Measurements from ENCODE around the gene ZSCAN5B.

The ZSCAN5B gene

DNA sequence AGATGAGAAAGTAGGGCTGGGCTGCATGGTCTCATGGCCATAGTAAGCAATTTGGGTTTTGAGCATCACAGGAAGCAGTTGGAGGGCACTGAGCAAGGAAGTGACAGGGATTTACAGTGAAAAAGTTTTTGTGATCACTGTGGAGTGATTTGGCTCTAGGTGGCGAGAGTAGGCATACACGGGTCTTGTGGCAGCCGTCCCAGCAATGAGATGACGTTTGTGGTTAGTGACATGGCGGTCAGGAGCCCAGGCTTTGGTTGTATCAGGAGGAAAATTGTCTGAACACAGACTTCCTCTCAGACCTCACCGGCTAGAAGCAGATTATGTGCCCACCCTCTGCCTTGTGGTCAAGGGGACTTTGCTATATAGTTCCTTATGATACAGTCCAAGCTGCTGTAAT is 53.2 kb downstream of the ZSCAN5B start:
- H3K27ac ChIP-seq, result no peak overlapping the region
- TF ChIP-seq CTCF (conservative IDR thresholded peaks at IDR 0.05) (no peak), ZFX (IDR thresholded peaks at IDR 0.05) (no peak)

- H3K27ac ChIP-seq, result peak overlapping the region; percentile 93
- no peak for TF ChIP-seq ZFX (IDR thresholded peaks at IDR 0.05)
- no peak for TF ChIP-seq CTCF (conservative IDR thresholded peaks at IDR 0.05)
Measured at GRCh38 chr19:56142897-56143434, 54.6 kb downstream of the ZSCAN5B start.

GRCh38 chr19:56142087-56142787 is 55.3 kb downstream of the ZSCAN5B start:
- TF ChIP-seq ZFX (IDR thresholded peaks at IDR 0.05), result no peak
- TF ChIP-seq CTCF (conservative IDR thresholded peaks at IDR 0.05), result no peak
- peak overlapping the region; percentile 93 for H3K27ac ChIP-seq

GRCh38 chr19:56141417-56141993 is 56.1 kb downstream of the ZSCAN5B start:
- TF ChIP-seq CTCF (conservative IDR thresholded peaks at IDR 0.05), result no peak
- no peak for TF ChIP-seq ZFX (IDR thresholded peaks at IDR 0.05)
- peak overlapping the region; percentile 93 for H3K27ac ChIP-seq

DNA sequence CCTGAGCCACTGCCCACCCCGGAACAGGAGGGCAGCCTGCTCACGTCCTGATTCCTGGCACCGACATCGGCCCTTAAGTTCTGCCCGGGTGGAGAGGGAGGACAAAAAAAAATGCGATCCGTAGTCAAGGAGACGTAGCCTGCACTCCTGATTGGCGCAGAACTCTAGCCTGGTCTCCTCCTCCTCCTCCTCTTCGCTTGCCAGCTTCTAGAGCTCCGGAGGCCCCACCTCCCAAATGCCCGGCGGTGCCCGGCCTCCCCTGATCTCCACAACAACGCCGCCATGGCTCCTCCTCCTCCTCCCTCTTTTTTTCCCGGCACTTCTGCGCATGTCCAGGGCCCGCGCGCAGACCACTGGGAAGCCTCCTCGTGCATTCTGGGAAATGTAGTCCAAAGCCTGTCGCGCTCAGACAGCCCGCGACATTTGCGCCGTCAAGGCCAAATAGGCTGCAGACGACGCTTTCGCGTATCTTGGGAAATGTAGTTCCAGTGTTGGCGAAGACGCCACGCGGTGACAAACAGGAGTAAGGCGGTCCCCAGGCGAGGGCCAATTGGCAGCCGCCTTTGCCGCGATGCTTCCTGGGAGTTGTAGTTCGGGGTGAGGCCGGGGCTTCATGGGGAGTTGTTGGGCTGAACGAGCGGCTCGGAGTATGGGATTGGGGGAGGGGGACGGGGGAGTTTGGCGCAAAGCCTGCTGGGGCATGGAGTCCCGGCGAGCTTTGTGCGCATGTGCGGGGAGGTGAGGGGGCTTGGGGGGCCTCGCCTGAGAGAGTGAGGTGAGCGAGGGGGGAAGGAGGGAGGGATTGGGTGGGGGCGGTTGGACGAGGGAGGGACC is 56.8 kb downstream of the ZSCAN5B start, which contains the start of gene ZNF444:
TSS of gene ZNF444 (plus strand) at position 705 of the 834 bp plus-strand sequence. CDS start 5,625 bp downstream, outside the sequence.
- peak within 1 kb of the TSS; percentile 93 for H3K27ac ChIP-seq
- TF ChIP-seq CTCF (conservative IDR thresholded peaks at IDR 0.05), result no peak

GRCh38 chr19:56139847-56140582 is 57.6 kb downstream of the ZSCAN5B start:
- TF ChIP-seq CTCF (conservative IDR thresholded peaks at IDR 0.05), result no peak
- peak overlapping the region; percentile 93 for H3K27ac ChIP-seq
